A549 (cell line): ENCODE results near the gene SUPT20HL2. TPM values are rescaled to one million over a fixed set of nuclear protein-coding genes. Genes with fewer than 3 reads are reported as not detected.

Source experiments
- ATAC-seq, 2 experiments: fragments of 200-7000 bp in 1 of 2; fragments of >200 bp in 1 of 2; cut with Nextera tagmentation in 1 of 2; cut with Tn5 transposase in 1 of 2; 3 replicates each; pipeline versions ENCODE4 v1.8.0 to v1.9.1; 2018 to 2020; ENCODE audit warnings: mild to moderate bottlenecking in 1 of 2, moderate library complexity in 1 of 2
- CTCF ChIA-PET: fragments of 300-600 bp; sonication (Branson Sonifier 250); formaldehyde crosslinking; extraction: SDS; loops from one replicate; lab custom pipeline; 2021; ENCODE audit warnings: antibody characterized with exemption, inconsistent platforms; lab: Yijun Ruan, JAX
- POLR2A ChIA-PET: fragments of 350-600 bp; formaldehyde crosslinking; extraction: SDS; loops from one replicate; lab custom pipeline; 2021; ENCODE audit warnings: antibody characterized with exemption, inconsistent platforms; lab: Yijun Ruan, JAX
- DNase-seq, 2 experiments: peaks; one replicate each; pipeline versions ENCODE4 v3.0.0 to v3.0.0-alpha.2; 2011 to 2016; ENCODE audit warnings: low read depth in 1 of 2, low spot score in 1 of 2
- FAIRE-seq: peaks from 2 replicates; lab custom pipeline; 2011; peaks lifted over from hg19 to GRCh38; lab: Jason Lieb, UNC
- H3K27ac ChIP-seq, 2 experiments: fragments of >200 bp; sonication (Bioruptor Twin); formaldehyde crosslinking; 3 replicates each; pipeline ENCODE4 v1.5.1; 2016 to 2017
- H3K4me1 ChIP-seq: fragments of >200 bp; sonication (Bioruptor Twin); formaldehyde crosslinking; 3 replicates; pipeline ENCODE4 v1.6.1; 2016
- H3K4me2 ChIP-seq: fragments of >200 bp; sonication (Bioruptor Twin); formaldehyde crosslinking; 3 replicates; pipeline ENCODE4 v1.6.1; 2016
- H3K4me3 ChIP-seq: fragments of >200 bp; sonication (Bioruptor Twin); formaldehyde crosslinking; 3 replicates; pipeline ENCODE4 v1.5.1; 2016
- H3K9me3 ChIP-seq: fragments of >200 bp; sonication (Bioruptor Twin); formaldehyde crosslinking; 3 replicates; pipeline ENCODE4 v1.6.1; 2016
- ATOH8 ChIP-seq: fragments of 250-450 bp; sonication (Bioruptor Pico); IDR thresholded peaks from 2 replicates; pipeline ENCODE4 v1.5.0; 2020; ENCODE audit warnings: low read depth, mild to moderate bottlenecking, moderate library complexity
- CBX2 ChIP-seq: fragments of 200-600 bp; sonication (generic); IDR thresholded peaks from 2 replicates; pipeline ENCODE4 v1.6.1; 2016; ENCODE audit warnings: low read depth, mild to moderate bottlenecking, borderline replicate concordance
- CEBPB ChIP-seq, 2 experiments: fragments of >200 bp in 1 of 2; sonication (Bioruptor Twin) in 1 of 2; formaldehyde crosslinking in 1 of 2; IDR thresholded peaks; 2 replicates each; pipeline ENCODE4 v1.6.1; 2012 to 2016
- CHD2 ChIP-seq: fragments of 150-350 bp; IDR thresholded peaks from 2 replicates; pipeline ENCODE4 v1.6.1; 2014; ENCODE audit warnings: low read length; ENCODE audit not compliant: partially characterized antibody
- CHD4 ChIP-seq: fragments of 200-600 bp; sonication (generic); IDR thresholded peaks from 2 replicates; pipeline ENCODE4 v1.6.1; 2016; ENCODE audit warnings: antibody characterized with exemption, mild to moderate bottlenecking, borderline replicate concordance
- EP300 ChIP-seq, 2 experiments: fragments of >200 bp; sonication (Bioruptor Twin); formaldehyde crosslinking; IDR thresholded peaks; 2 replicates in 1 of 2; 3 replicates in 1 of 2; pipeline ENCODE4 v1.6.1; 2016 to 2017
- GATA3 ChIP-seq: IDR thresholded peaks from 2 replicates; pipeline ENCODE4 v1.6.1; 2012; ENCODE audit warnings: borderline replicate concordance
- HDAC2 ChIP-seq: fragments of 200-600 bp; sonication (generic); IDR thresholded peaks from 2 replicates; pipeline ENCODE4 v1.6.1; 2016
- HEYL ChIP-seq: fragments of 250-450 bp; sonication (Bioruptor Pico); IDR thresholded peaks from 2 replicates; pipeline ENCODE4 v1.8.0; 2021; ENCODE audit warnings: mild to moderate bottlenecking, moderate library complexity
- HOXA7 ChIP-seq: fragments of 250-450 bp; sonication (Bioruptor Pico); IDR thresholded peaks from 2 replicates; pipeline ENCODE4 v1.5.0; 2020; ENCODE audit warnings: mild to moderate bottlenecking, moderate library complexity
- JUNB ChIP-seq: fragments of >200 bp; sonication (Bioruptor Twin); formaldehyde crosslinking; IDR thresholded peaks from 2 replicates; pipeline ENCODE4 v1.6.1; 2016
- KDM1A ChIP-seq: fragments of 200-600 bp; sonication (generic); IDR thresholded peaks from 2 replicates; pipeline ENCODE4 v1.6.1; 2016; ENCODE audit warnings: low read depth, mild to moderate bottlenecking
- KDM5A ChIP-seq: fragments of 200-600 bp; sonication (generic); IDR thresholded peaks from 2 replicates; pipeline ENCODE4 v1.6.1; 2016; ENCODE audit warnings: antibody characterized with exemption, mild to moderate bottlenecking
- MAZ ChIP-seq: fragments of 150-350 bp; IDR thresholded peaks from 2 replicates; pipeline ENCODE4 v1.6.1; 2014; ENCODE audit warnings: antibody characterized with exemption, low read depth, low read length, borderline replicate concordance
- MYC ChIP-seq: IDR thresholded peaks from 2 replicates; pipeline ENCODE4 v1.6.1; 2012; ENCODE audit warnings: mild to moderate bottlenecking, inconsistent platforms, low read length, improper control_type of control experiment, borderline replicate concordance
- NR3C1 ChIP-seq: fragments of >200 bp; sonication (Bioruptor Twin); formaldehyde crosslinking; IDR thresholded peaks from 3 replicates; pipeline ENCODE4 v1.6.1; 2017
- POLR2AphosphoS2 ChIP-seq: conservative IDR thresholded peaks from 2 replicates; pipeline ENCODE4 v1.6.1; 2012; ENCODE audit warnings: low read length, improper control_type of control experiment, inconsistent platforms
- RARB ChIP-seq: fragments of 250-450 bp; sonication (Bioruptor Pico); IDR thresholded peaks from 2 replicates; pipeline ENCODE4 v1.8.0; 2021; ENCODE audit warnings: mild to moderate bottlenecking, moderate library complexity
- SREBF2 ChIP-seq: fragments of 450-650 bp; IDR thresholded peaks from 2 replicates; pipeline ENCODE4 v1.6.1; 2014; ENCODE audit warnings: mild to moderate bottlenecking, moderate library complexity
- ZC3H11A ChIP-seq: fragments of 450-650 bp; IDR thresholded peaks from 2 replicates; pipeline ENCODE4 v1.6.1; 2014; ENCODE audit warnings: antibody characterized with exemption, mild to moderate bottlenecking
- ZFP36 ChIP-seq: fragments of 450-650 bp; IDR thresholded peaks from 2 replicates; pipeline ENCODE4 v1.6.1; 2014; ENCODE audit warnings: borderline replicate concordance; ENCODE audit not compliant: partially characterized antibody
- ZNF302 ChIP-seq: fragments of 250-450 bp; sonication (Bioruptor Pico); IDR thresholded peaks from 2 replicates; pipeline ENCODE4 v1.9.0; 2021; ENCODE audit warnings: inconsistent platforms, mild to moderate bottlenecking, moderate library complexity
- WGBS: methylation state at CpG from one replicate; pipeline ENCODE4 v1.1.6; 2017; ENCODE audit errors: missing lambda C conversion rate; 5-methylcytosine and 5-hydroxymethylcytosine counted together
- polyA plus RNA-seq, 4 experiments: library from polyadenylated mRNA; depleted of rRNA in 3 of 4; stranded (reverse); fragments of >200 nt; fragmentation: RNase III in 1 of 4; extraction: RNeasy Plus Mini Kit Qiagen cat#74134 plus additional on column Dnase treatment in 1 of 4; gene quantifications; 2 replicates in 3 of 4; 3 replicates in 1 of 4; pipeline ENCODE4 v1.2.3, GENCODE V29; 2011 to 2017
- TF ChIP-seq, protein P1 (sequence below): IDR thresholded peaks from 2 replicates; pipeline ENCODE4 v1.6.1; 2012; ENCODE audit warnings: low read depth, borderline replicate concordance
- TF ChIP-seq, protein P2 (sequence below): fragments of 200-600 bp; sonication (generic); IDR thresholded peaks from 2 replicates; pipeline ENCODE4 v1.6.1; 2016; ENCODE audit warnings: antibody characterized with exemption, mild to moderate bottlenecking, moderate library complexity
- TF ChIP-seq, protein P3 (sequence below): fragments of >200 bp; sonication (Bioruptor Twin); formaldehyde crosslinking; IDR thresholded peaks from 2 replicates; pipeline ENCODE4 v1.6.1; 2016
- TF ChIP-seq, protein P4 (sequence below): IDR thresholded peaks from 2 replicates; pipeline ENCODE4 v1.6.1; 2012
- TF ChIP-seq, protein P5 (sequence below): fragments of 450-650 bp; IDR thresholded peaks from 2 replicates; pipeline ENCODE4 v1.6.1; 2014; ENCODE audit warnings: antibody characterized with exemption
- TF ChIP-seq, protein P6 (sequence below): IDR thresholded peaks from 2 replicates; pipeline ENCODE4 v1.6.1; 2012

Gene SUPT20HL2
- polyA plus RNA-seq, 2 of the 4 experiments (the other 2 are of a cell fraction): not detected

DNA sequence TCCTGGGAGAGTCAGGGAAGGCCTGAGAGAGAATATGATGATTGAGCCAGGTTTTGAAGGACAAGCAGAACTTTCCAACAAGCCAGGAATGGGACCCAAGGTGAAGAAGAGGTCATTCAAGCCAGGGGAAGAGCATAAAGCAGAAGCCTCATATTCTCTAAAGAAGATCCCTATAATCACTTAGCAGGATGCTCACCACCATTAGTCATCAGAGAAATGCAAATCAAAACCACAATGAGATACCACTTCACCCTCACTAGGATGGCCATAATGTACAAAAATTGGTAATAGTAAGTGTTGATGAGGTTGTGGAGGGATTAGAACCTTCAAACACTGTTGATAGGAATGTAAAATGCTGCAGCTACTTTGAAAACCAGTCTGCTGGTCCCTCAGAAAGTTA lies 26.0 kb upstream of the SUPT20HL2 start:
- no peak overlapping the region for H3K4me2 ChIP-seq
- POLR2A ChIA-PET: no interaction called here
- H3K27ac ChIP-seq: no peak overlapping the region
- DNase-seq: no peak
- TF ChIP-seq MAZ: no peak
- TF ChIP-seq, protein P1, sequence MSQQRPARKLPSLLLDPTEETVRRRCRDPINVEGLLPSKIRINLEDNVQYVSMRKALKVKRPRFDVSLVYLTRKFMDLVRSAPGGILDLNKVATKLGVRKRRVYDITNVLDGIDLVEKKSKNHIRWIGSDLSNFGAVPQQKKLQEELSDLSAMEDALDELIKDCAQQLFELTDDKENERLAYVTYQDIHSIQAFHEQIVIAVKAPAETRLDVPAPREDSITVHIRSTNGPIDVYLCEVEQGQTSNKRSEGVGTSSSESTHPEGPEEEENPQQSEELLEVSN: no peak
- TF ChIP-seq ZFP36: no peak
- TF ChIP-seq EP300 (IDR thresholded peaks at IDR 0.05): no peak
- TF ChIP-seq HDAC2: no peak
- no peak for TF ChIP-seq POLR2AphosphoS2
- no peak for TF ChIP-seq CEBPB (IDR thresholded peaks at IDR 0.05)
- no peak for TF ChIP-seq CBX2
- TF ChIP-seq, protein P2, sequence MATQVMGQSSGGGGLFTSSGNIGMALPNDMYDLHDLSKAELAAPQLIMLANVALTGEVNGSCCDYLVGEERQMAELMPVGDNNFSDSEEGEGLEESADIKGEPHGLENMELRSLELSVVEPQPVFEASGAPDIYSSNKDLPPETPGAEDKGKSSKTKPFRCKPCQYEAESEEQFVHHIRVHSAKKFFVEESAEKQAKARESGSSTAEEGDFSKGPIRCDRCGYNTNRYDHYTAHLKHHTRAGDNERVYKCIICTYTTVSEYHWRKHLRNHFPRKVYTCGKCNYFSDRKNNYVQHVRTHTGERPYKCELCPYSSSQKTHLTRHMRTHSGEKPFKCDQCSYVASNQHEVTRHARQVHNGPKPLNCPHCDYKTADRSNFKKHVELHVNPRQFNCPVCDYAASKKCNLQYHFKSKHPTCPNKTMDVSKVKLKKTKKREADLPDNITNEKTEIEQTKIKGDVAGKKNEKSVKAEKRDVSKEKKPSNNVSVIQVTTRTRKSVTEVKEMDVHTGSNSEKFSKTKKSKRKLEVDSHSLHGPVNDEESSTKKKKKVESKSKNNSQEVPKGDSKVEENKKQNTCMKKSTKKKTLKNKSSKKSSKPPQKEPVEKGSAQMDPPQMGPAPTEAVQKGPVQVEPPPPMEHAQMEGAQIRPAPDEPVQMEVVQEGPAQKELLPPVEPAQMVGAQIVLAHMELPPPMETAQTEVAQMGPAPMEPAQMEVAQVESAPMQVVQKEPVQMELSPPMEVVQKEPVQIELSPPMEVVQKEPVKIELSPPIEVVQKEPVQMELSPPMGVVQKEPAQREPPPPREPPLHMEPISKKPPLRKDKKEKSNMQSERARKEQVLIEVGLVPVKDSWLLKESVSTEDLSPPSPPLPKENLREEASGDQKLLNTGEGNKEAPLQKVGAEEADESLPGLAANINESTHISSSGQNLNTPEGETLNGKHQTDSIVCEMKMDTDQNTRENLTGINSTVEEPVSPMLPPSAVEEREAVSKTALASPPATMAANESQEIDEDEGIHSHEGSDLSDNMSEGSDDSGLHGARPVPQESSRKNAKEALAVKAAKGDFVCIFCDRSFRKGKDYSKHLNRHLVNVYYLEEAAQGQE: no peak
- no peak for TF ChIP-seq GATA3
- TF ChIP-seq RARB: no peak
- no peak for TF ChIP-seq ZNF302 (CRISPR knock-in tag)
- no peak for TF ChIP-seq CHD4
- CTCF ChIA-PET: interaction anchor here (1.1 kb wide), 1 partner anchor 81 kb away, joined by 3 read pairs; no protein-coding TSS in a partner anchor
- no peak overlapping the region for H3K4me3 ChIP-seq
- no peaks in the 10 kb centered on the region for H3K4me1 ChIP-seq
- no peak for FAIRE-seq
- ATAC-seq: no peak
- no peaks in the 10 kb centered on the region for H3K9me3 ChIP-seq

GRCh38 chrX:24335871-24336270 lies 22.0 kb upstream of the SUPT20HL2 start:
- ChIA-PET CTCF (interaction anchor here (0.9 kb wide), 1 partner anchor 66 kb away, joined by 3 read pairs; no protein-coding TSS in a partner anchor), POLR2A (no interaction called here)
- Histone ChIP-seq H3K9me3 (no peaks in the 10 kb centered on the region), H3K4me3 (no peak overlapping the region), H3K4me2 (no peak overlapping the region), H3K4me1 (no peaks in the 10 kb centered on the region), H3K27ac (no peak overlapping the region)
- no peak for FAIRE-seq
- DNase-seq: no peak
- no peak for TF ChIP-seq HOXA7 (CRISPR knock-in tag)
- no peak for TF ChIP-seq MYC
- TF ChIP-seq, protein P3, sequence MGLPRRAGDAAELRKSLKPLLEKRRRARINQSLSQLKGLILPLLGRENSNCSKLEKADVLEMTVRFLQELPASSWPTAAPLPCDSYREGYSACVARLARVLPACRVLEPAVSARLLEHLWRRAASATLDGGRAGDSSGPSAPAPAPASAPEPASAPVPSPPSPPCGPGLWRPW: no peak
- no peak for ATAC-seq
- 14% methylated on average over 1 of the region's 1 CpG for WGBS

- no peak overlapping the region for H3K4me2 ChIP-seq
- no peak overlapping the region for H3K4me3 ChIP-seq
- no peaks in the 10 kb centered on the region for H3K4me1 ChIP-seq
- CTCF ChIA-PET: no interaction called here
- no peaks in the 10 kb centered on the region for H3K9me3 ChIP-seq
- ATAC-seq (no peak), DNase-seq (no peak)
- TF ChIP-seq CBX2 (no peak), MYC (no peak), KDM5A (no peak), CHD4 (no peak), NR3C1 (no peak), KDM1A (no peak), SREBF2 (no peak), ZC3H11A (no peak), ZFP36 (no peak), CHD2 (no peak), ATOH8 (no peak), HEYL (CRISPR knock-in tag) (no peak), JUNB (no peak), RARB (no peak)
- TF ChIP-seq, protein P4, sequence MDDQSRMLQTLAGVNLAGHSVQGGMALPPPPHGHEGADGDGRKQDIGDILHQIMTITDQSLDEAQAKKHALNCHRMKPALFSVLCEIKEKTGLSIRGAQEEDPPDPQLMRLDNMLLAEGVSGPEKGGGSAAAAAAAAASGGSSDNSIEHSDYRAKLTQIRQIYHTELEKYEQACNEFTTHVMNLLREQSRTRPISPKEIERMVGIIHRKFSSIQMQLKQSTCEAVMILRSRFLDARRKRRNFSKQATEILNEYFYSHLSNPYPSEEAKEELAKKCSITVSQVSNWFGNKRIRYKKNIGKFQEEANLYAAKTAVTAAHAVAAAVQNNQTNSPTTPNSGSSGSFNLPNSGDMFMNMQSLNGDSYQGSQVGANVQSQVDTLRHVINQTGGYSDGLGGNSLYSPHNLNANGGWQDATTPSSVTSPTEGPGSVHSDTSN: no peak
- TF ChIP-seq, protein P5, sequence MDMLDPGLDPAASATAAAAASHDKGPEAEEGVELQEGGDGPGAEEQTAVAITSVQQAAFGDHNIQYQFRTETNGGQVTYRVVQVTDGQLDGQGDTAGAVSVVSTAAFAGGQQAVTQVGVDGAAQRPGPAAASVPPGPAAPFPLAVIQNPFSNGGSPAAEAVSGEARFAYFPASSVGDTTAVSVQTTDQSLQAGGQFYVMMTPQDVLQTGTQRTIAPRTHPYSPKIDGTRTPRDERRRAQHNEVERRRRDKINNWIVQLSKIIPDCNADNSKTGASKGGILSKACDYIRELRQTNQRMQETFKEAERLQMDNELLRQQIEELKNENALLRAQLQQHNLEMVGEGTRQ: no peak
- TF ChIP-seq, protein P6, sequence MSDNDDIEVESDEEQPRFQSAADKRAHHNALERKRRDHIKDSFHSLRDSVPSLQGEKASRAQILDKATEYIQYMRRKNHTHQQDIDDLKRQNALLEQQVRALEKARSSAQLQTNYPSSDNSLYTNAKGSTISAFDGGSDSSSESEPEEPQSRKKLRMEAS: no peak
- TF ChIP-seq, all 56 proteins: peak for 0
- FAIRE-seq: no peak
- no peak overlapping the region for H3K27ac ChIP-seq
- POLR2A ChIA-PET: no interaction called here
Measured at GRCh38 chrX:24334461-24334860, 20.6 kb upstream of the SUPT20HL2 start.
